HCT116 (cell line): Measurements from ENCODE around the gene TRPT1. TPM values are rescaled to one million over a fixed set of nuclear protein-coding genes. Genes with fewer than 3 reads are reported as not detected.

Experiments
- ATAC-seq: fragments of 200-7000 bp; cut with Tn5 transposase; 2 replicates; pipeline ENCODE4 v1.9.1; 2020; ENCODE audit warnings: mild to moderate bottlenecking, moderate library complexity
- BruUV-seq: library from RNA; stranded (reverse); fragments of 400-500 nt; replicated peaks from 2 replicates; lab custom pipeline; 2021; lab: Mats Ljungman, UMichigan
- CTCF ChIA-PET: fragments of 300-600 bp; sonication (Branson Sonifier 250); formaldehyde crosslinking; loops from one replicate; lab custom pipeline; 2021; ENCODE audit warnings: antibody characterized with exemption; lab: Charles Lee
- POLR2A ChIA-PET: fragments of 300-600, 350-600 bp; sonication (Branson Sonifier 250); formaldehyde crosslinking; loops from one replicate; lab custom pipeline; 2021; ENCODE audit warnings: antibody characterized with exemption; lab: Charles Lee
- RAD21 ChIA-PET, 2 experiments: fragments of 300-600 bp; sonication (Branson Sonifier 250); formaldehyde crosslinking; loops; one replicate each; lab custom pipeline; 2023; ENCODE audit warnings: low total read pairs in 2 of 2; ENCODE audit not compliant: uncharacterized antibody in 2 of 2, unreplicated experiment in 2 of 2, low non-redundant PET in 1 of 2; lab: Charles Lee
- DNase-seq: peaks from one replicate; pipeline ENCODE4 v3.0.0-alpha.2; 2010; ENCODE audit warnings: low read depth, low spot score
- H2AFZ ChIP-seq: fragments of 200-600 bp; shearing (Covaris generic), sonication (generic); 2 replicates; pipeline ENCODE4 v1.6.1; 2017; ENCODE audit warnings: low read depth, mixed run types, mixed read lengths, antibody characterized with exemption, low read length; ENCODE audit not compliant: poor library complexity, severe bottlenecking
- H3K27ac ChIP-seq: 2 replicates; pipeline ENCODE4 v1.5.1; 2012; ENCODE audit warnings: low read depth, low read length
- H3K27me3 ChIP-seq: fragments of 200-600 bp; sonication (generic); 2 replicates; pipeline ENCODE4 v1.6.1; 2016; ENCODE audit warnings: mixed run types, low read length, mixed read lengths; ENCODE audit not compliant: insufficient read depth
- H3K36me3 ChIP-seq, 2 experiments: fragments of 200-500 bp in 1 of 2; fragments of 200-600 bp in 1 of 2; sonication (Bioruptor generic) in 1 of 2; sonication (generic) in 1 of 2; 2 replicates each; pipeline versions ENCODE4 v1.5.1 to v1.6.1; 2014 to 2016; ENCODE audit warnings: low read length in 2 of 2, inconsistent platforms in 1 of 2, mixed read lengths in 1 of 2, mixed run types in 1 of 2; ENCODE audit not compliant: insufficient read depth in 2 of 2, control insufficient read depth in 1 of 2
- H3K4me1 ChIP-seq, 2 experiments: fragments of 200-600 bp in 1 of 2; sonication (generic) in 1 of 2; 2 replicates each; pipeline versions ENCODE4 v1.5.1 to v1.6.1; 2012 to 2017; ENCODE audit warnings: low read length in 2 of 2, inconsistent platforms in 1 of 2, mild to moderate bottlenecking in 1 of 2, mixed read lengths in 1 of 2, mixed run types in 1 of 2, moderate library complexity in 1 of 2; ENCODE audit not compliant: insufficient read depth in 2 of 2, control insufficient read depth in 1 of 2
- H3K4me2 ChIP-seq: fragments of 200-600 bp; sonication (generic); 2 replicates; pipeline ENCODE4 v1.6.1; 2017; ENCODE audit warnings: mixed run types, low read length, mixed read lengths
- H3K4me3 ChIP-seq, 2 experiments: fragments of 200-600 bp in 1 of 2; sonication (generic) in 1 of 2; replicated peaks in 1 of 2; 2 replicates each; pipeline ENCODE4 v1.5.1; 2011 to 2016; ENCODE audit warnings: low read length in 2 of 2, control low read depth in 1 of 2, low read depth in 1 of 2, mild to moderate bottlenecking in 1 of 2, mixed read lengths in 1 of 2, mixed run types in 1 of 2
- H3K79me2 ChIP-seq: fragments of 200-600 bp; sonication (generic); 2 replicates; pipeline ENCODE4 v1.6.1; 2017; ENCODE audit warnings: mild to moderate bottlenecking, mixed run types, low read length, moderate library complexity, mixed read lengths; ENCODE audit not compliant: insufficient read depth
- H3K9ac ChIP-seq: fragments of 200-600 bp; sonication (generic); 2 replicates; pipeline ENCODE4 v1.6.1; 2016; ENCODE audit warnings: low read length, mixed read lengths
- H3K9me2 ChIP-seq: fragments of 200-600 bp; sonication (generic), shearing (Covaris generic); 2 replicates; pipeline ENCODE4 v1.6.1; 2017; ENCODE audit warnings: mixed run types, mild to moderate bottlenecking, moderate library complexity; ENCODE audit not compliant: insufficient read depth
- H3K9me3 ChIP-seq, 2 experiments: fragments of 200-500 bp in 1 of 2; fragments of 200-600 bp in 1 of 2; sonication (Bioruptor generic) in 1 of 2; sonication (generic) in 1 of 2; 2 replicates each; pipeline ENCODE4 v1.6.1; 2014 to 2017; ENCODE audit warnings: low read length in 2 of 2, mixed read lengths in 2 of 2, inconsistent platforms in 1 of 2, low read depth in 1 of 2, mild to moderate bottlenecking in 1 of 2, mixed run types in 1 of 2, moderate library complexity in 1 of 2; ENCODE audit not compliant: control insufficient read depth in 1 of 2, insufficient read depth in 1 of 2
- H4K20me1 ChIP-seq: fragments of 200-600 bp; sonication (generic), shearing (Covaris generic); 2 replicates; pipeline ENCODE4 v1.6.1; 2017; ENCODE audit warnings: mixed run types, mild to moderate bottlenecking, moderate library complexity; ENCODE audit not compliant: insufficient read depth
- ATF3 ChIP-seq: IDR thresholded peaks from 2 replicates; pipeline ENCODE4 v1.6.1; 2012
- CBX3 ChIP-seq: IDR thresholded peaks from 2 replicates; pipeline ENCODE4 v1.6.1; 2012; ENCODE audit warnings: low read depth
- CEBPB ChIP-seq: IDR thresholded peaks from 2 replicates; pipeline ENCODE4 v1.6.1; 2012; ENCODE audit warnings: low read depth
- EGR1 ChIP-seq: IDR thresholded peaks from 2 replicates; pipeline ENCODE4 v1.6.1; 2012; ENCODE audit warnings: low read depth
- ELF1 ChIP-seq: IDR thresholded peaks from 2 replicates; pipeline ENCODE4 v1.6.1; 2012; ENCODE audit warnings: low read depth, borderline replicate concordance
- EZH2phosphoT487 ChIP-seq: fragments of 200-600 bp; IDR thresholded peaks from 2 replicates; pipeline ENCODE4 v1.6.1; 2018; ENCODE audit warnings: antibody characterized with exemption, borderline replicate concordance
- FOSL1 ChIP-seq: IDR thresholded peaks from 2 replicates; pipeline ENCODE4 v1.6.1; 2012; ENCODE audit warnings: low read depth
- JUND ChIP-seq: IDR thresholded peaks from 2 replicates; pipeline ENCODE4 v1.6.1; 2012
- MAX ChIP-seq: IDR thresholded peaks from 2 replicates; pipeline ENCODE4 v1.6.1; 2012
- POLR2A ChIP-seq: IDR thresholded peaks from 2 replicates; pipeline ENCODE4 v1.7.0; 2011; ENCODE audit warnings: borderline replicate concordance; ENCODE audit not compliant: insufficient read depth, insufficient read length; ENCODE audit errors: extremely low read depth
- POLR2AphosphoS5 ChIP-seq: IDR thresholded peaks from 2 replicates; pipeline ENCODE4 v1.6.1; 2011; ENCODE audit warnings: mild to moderate bottlenecking, low read depth, low read length, moderate library complexity
- REST ChIP-seq: IDR thresholded peaks from 2 replicates; pipeline ENCODE4 v1.6.1; 2012; ENCODE audit warnings: low read depth
- SIN3A ChIP-seq: IDR thresholded peaks from 2 replicates; pipeline ENCODE4 v1.6.1; 2012; ENCODE audit warnings: low read depth
- SP1 ChIP-seq: IDR thresholded peaks from 2 replicates; pipeline ENCODE4 v1.6.1; 2012; ENCODE audit warnings: low read depth
- TCF7L2 ChIP-seq: IDR thresholded peaks from 2 replicates; pipeline ENCODE4 v1.7.0; 2011; ENCODE audit warnings: borderline replicate concordance, inconsistent platforms; ENCODE audit not compliant: insufficient read depth, insufficient read length; ENCODE audit errors: extremely low read depth
- YY1 ChIP-seq: IDR thresholded peaks from 2 replicates; pipeline ENCODE4 v1.6.1; 2011; ENCODE audit warnings: low read length, low read depth, moderate library complexity, mild to moderate bottlenecking; ENCODE audit not compliant: insufficient replicate concordance; ENCODE audit errors: extremely low read depth
- ZFX ChIP-seq: fragments of 450-650 bp; IDR thresholded peaks from 2 replicates; pipeline ENCODE4 v1.6.1; 2017
- ZNF274 ChIP-seq: fragments of 200-500 bp; sonication (Bioruptor generic); IDR thresholded peaks from 2 replicates; pipeline ENCODE4 v1.6.1; 2014; ENCODE audit warnings: mild to moderate bottlenecking, low read depth, low read length, inconsistent platforms
- intact Hi-C: fragments of 100-400 bp; cut with micrococcal nuclease; formaldehyde crosslinking; loops from 2 replicates; pipeline ENCODE4 v1.10.0; 2022
- total RNA-seq: library from RNA; stranded (reverse); gene quantifications from one replicate; pipeline ENCODE4 v1.2.1, GENCODE V29; 2021; ENCODE audit not compliant: unreplicated experiment
- TF ChIP-seq, protein P1 (sequence below): IDR thresholded peaks from 2 replicates; pipeline ENCODE4 v1.6.1; 2011; ENCODE audit warnings: mild to moderate bottlenecking, low read length, moderate library complexity; ENCODE audit not compliant: insufficient replicate concordance; ENCODE audit errors: extremely low read depth

TRPT1 gene
- total RNA-seq, 1 experiment from 2014 or later, result 43.2 TPM

DNA sequence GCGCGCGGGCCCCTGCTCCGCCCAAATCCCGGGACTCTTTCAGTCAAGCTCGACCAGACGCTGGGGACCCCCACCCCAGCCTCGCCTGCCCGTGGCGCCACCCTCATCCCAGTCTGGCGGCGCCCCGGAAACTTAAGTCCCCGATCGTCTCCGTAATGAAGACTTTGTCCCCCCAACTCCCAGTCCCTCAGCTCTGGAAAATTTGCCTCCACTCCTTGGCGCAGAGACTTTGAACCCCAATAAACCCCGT lies 25.7 kb upstream of the TRPT1 start (continued):
- TF ChIP-seq, protein P1, sequence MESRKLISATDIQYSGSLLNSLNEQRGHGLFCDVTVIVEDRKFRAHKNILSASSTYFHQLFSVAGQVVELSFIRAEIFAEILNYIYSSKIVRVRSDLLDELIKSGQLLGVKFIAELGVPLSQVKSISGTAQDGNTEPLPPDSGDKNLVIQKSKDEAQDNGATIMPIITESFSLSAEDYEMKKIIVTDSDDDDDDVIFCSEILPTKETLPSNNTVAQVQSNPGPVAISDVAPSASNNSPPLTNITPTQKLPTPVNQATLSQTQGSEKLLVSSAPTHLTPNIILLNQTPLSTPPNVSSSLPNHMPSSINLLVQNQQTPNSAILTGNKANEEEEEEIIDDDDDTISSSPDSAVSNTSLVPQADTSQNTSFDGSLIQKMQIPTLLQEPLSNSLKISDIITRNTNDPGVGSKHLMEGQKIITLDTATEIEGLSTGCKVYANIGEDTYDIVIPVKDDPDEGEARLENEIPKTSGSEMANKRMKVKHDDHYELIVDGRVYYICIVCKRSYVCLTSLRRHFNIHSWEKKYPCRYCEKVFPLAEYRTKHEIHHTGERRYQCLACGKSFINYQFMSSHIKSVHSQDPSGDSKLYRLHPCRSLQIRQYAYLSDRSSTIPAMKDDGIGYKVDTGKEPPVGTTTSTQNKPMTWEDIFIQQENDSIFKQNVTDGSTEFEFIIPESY, result no peak
- no peak for TF ChIP-seq EZH2phosphoT487
- no peak for TF ChIP-seq JUND
- TF ChIP-seq CBX3, result no peak
- TF ChIP-seq, all 23 proteins: peak for 0

DNA sequence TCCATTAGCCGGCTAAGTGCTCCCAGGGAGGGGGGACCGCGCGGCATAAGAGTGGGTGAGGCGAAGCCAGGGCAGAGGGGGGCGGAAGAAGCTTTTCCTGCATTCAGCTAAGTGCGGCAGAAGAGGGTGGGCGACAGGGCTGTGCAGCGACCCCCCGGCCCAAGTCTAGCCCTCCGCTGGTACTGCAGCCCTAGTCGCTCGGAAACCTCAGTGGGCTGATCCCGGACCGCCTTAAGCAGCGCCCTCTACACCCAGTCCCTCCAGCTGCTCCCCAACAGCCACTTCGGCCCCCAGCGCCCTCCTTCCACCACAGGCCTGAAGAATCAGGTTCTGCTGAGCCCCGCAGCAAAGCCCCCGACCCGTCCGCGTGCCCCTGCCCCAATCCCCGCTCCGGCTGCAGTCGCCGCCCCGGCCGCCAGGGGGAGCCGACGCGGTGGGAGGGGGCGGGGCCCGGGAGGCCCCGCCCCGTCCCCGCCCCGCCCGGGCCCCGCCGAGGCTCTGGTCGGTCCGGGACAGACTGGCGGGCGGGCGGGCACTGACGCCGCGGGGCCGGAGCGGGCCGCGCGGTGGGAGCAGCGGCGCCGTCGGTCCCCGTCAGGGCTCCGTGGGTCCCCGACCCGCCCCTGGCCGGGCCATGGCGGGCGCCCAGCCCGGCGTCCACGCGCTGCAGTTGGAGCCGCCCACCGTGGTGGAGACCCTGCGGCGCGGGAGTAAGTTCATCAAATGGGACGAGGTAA lies 25.2 kb upstream of the TRPT1 start, which contains the start of gene PLCB3:
Gene PLCB3 (plus strand): TSS at position 515 of the 737 bp plus-strand sequence. CDS start 120 bp downstream, at position 635.
- Histone ChIP-seq H3K9me2 (no peaks in the 10 kb centered on the region), H3K79me2 (peaks cover 37% of the 10 kb centered on the region), H3K9ac (peak within 1 kb of the TSS; percentile 97), H3K9me3 (no peaks in the 10 kb centered on the region), H2AFZ (no peak within 1 kb of the TSS), H3K27ac (peak within 1 kb of the TSS; percentile 89), H4K20me1 (no peaks in the 10 kb centered on the region), H3K36me3 (peaks cover 6 to 20% of the 10 kb centered on the region in 2 experiments; a peak in 3 of 4 replicates), H3K4me2 (peak within 1 kb of the TSS; percentile 95), H3K27me3 (no peaks in the 10 kb centered on the region), H3K4me3 (peak within 1 kb of the TSS; percentile 96 to 98), H3K4me1 (peaks cover 24 to 61% of the 10 kb centered on the region in 2 experiments)
- DNase-seq, result no peak
- intact Hi-C loops, result loop anchor here (2.0 kb wide), 1 partner anchor 54 kb away; the partner anchor contains the start of gene ESRRA
- ATAC-seq, result peak; percentile 59
- RAD21 ChIA-PET, result interaction anchor here in 1 of 2 experiments (1.3 kb wide), 1 partner anchor 47 kb away, joined by 4 read pairs; no protein-coding TSS in a partner anchor
- BruUV-seq, result no TSS peak
- CTCF ChIA-PET, result interaction anchor here (1.1 to 1.8 kb wide), 7 partner anchors 10 to 105 kb away, joined by 3 to 11 read pairs (median 4); partner anchors contain the start of genes FKBP2, NUDT22 and TRPT1
- POLR2A ChIA-PET, result interaction anchor here (0.9 to 1.9 kb wide), 3 partner anchors 16 to 66 kb away, joined by 3 to 10 read pairs (median 7); partner anchors contain the start of genes PRDX5 and TRMT112
- TF ChIP-seq FOSL1 (no peak), EGR1 (no peak), ELF1 (no peak), MAX (no peak), SP1 (no peak), YY1 (no peak), ATF3 (no peak), POLR2AphosphoS5 (peak; percentile 87), SIN3A (no peak), REST (no peak), EZH2phosphoT487 (no peak), CEBPB (no peak), POLR2A (peak; percentile 66), CBX3 (no peak), ZNF274 (no peak), TCF7L2 (no peak), JUND (no peak), ZFX (peak; percentile 20; the same call in 1 of the 2 replicates)
